Mucosa of descending colon (tissue), 3 donors: ENCODE data around the gene RANBP10. TPM values are rescaled to one million over a fixed set of nuclear protein-coding genes. Genes with fewer than 3 reads are reported as not detected.

Experiments
- ATAC-seq: fragments of 200-7000 bp; cut with Tn5 transposase; one replicate; pipeline ENCODE4 v1.9.1; 2020; ENCODE audit warnings: mild to moderate bottlenecking, moderate library complexity
- DNase-seq, 3 donors: peaks; one replicate each; pipeline ENCODE4 v3.0.0-alpha.2; 2020
- H3K36me3 ChIP-seq: fragments of 200-600 bp; one replicate; pipeline ENCODE4 v1.8.0; 2021; ENCODE audit warnings: low read depth, mild to moderate bottlenecking
- H3K4me1 ChIP-seq: fragments of 200-600 bp; one replicate; pipeline ENCODE4 v1.8.0; 2021; ENCODE audit warnings: low read depth, mild to moderate bottlenecking
- H3K4me3 ChIP-seq: fragments of 200-600 bp; one replicate; pipeline ENCODE4 v1.8.0; 2021; ENCODE audit warnings: mild to moderate bottlenecking
- H3K9me3 ChIP-seq: fragments of 200-600 bp; one replicate; pipeline ENCODE4 v1.8.0; 2021; ENCODE audit warnings: mild to moderate bottlenecking
- intact Hi-C, 2 donors: fragments of 100-400 bp; cut with DNase I in 1 of 2; cut with micrococcal nuclease in 1 of 2; formaldehyde crosslinking; loops; one replicate each; pipeline versions ENCODE4 v1.11.0 to v1.11.1; 2022; cut with DNase I, micrococcal nuclease
- total RNA-seq, 3 donors: library from RNA; stranded (reverse); fragmentation: NEBNext Ultra II Directional in 2 of 3; extraction: Animal tissue kit (Norgen Biotek cat#: 25700) in 2 of 3; gene quantifications; one replicate each; pipeline versions ENCODE4 v1.2.1 to v1.2.4, GENCODE V29; 2021 to 2023
- TF ChIP-seq, protein P1 (sequence below): fragments of 200-600 bp; IDR thresholded peaks from one replicate; pipeline ENCODE4 v1.8.0; 2022; ENCODE audit warnings: antibody characterized with exemption, mild to moderate bottlenecking
- donor health status: DM: no; HTN: no; CAD: no; lungs with moderate emphysema.
- donor health status: DM: no; HTN: no; CAD: no.
- donor health status: DM: no; HTN: yes; CAD: no.

The RANBP10 gene
- total RNA-seq, 3 donors from 2014 or later = 19.6 to 24.1 (median 20.6) TPM

DNA sequence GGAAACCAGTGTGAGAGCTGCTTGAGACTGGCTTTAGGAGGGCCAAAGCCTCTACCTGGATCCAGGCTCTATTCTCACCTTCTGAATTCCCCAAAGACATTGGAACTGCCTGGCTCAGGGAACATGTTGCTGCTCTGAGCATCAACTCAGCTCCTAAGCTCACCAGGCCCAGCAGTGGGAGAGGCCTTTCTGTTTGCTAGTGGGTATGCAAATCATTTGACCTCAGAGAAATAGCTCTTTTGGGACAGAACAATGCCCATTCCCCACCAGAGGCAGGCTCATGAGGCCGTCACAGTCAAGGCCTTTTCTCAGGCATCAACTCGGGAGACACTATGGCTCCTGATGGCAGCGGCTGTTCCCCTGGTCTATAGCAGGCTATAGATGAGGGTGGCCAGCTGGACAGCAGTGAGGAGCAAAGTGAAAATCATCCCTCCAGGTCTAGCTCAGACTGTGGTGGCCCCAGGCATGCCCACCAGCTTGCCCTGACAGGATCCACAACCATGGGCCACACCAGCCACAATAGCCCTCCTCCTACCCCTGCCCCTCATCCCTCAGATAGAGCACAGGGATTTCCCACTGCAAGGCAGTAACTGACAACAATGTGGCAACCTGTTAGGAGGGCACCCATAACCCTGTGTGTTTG is 56.8 kb downstream of the RANBP10 start:
- no peak for DNase-seq
- Histone ChIP-seq H3K36me3 (no peaks in the 10 kb centered on the region), H3K4me3 (no peak overlapping the region), H3K4me1 (peaks cover 4% of the 10 kb centered on the region), H3K9me3 (no peaks in the 10 kb centered on the region)
- intact Hi-C loops = no loop called here
- TF ChIP-seq, protein P1, sequence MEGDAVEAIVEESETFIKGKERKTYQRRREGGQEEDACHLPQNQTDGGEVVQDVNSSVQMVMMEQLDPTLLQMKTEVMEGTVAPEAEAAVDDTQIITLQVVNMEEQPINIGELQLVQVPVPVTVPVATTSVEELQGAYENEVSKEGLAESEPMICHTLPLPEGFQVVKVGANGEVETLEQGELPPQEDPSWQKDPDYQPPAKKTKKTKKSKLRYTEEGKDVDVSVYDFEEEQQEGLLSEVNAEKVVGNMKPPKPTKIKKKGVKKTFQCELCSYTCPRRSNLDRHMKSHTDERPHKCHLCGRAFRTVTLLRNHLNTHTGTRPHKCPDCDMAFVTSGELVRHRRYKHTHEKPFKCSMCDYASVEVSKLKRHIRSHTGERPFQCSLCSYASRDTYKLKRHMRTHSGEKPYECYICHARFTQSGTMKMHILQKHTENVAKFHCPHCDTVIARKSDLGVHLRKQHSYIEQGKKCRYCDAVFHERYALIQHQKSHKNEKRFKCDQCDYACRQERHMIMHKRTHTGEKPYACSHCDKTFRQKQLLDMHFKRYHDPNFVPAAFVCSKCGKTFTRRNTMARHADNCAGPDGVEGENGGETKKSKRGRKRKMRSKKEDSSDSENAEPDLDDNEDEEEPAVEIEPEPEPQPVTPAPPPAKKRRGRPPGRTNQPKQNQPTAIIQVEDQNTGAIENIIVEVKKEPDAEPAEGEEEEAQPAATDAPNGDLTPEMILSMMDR = no peak
- peak; percentile 14 for ATAC-seq

GRCh38 chr16:67748834-67749233 is 57.5 kb downstream of the RANBP10 start:
- ATAC-seq (peak; percentile 58), DNase-seq (no peak)

GRCh38 chr16:67746846-67747245 is 59.5 kb downstream of the RANBP10 start:
- TF ChIP-seq, protein P1 = no peak
- DNase-seq = no peak
- peaks cover 4% of the 10 kb centered on the region for H3K4me1 ChIP-seq
- ATAC-seq = no peak
- intact Hi-C loops = no loop called here
- no peaks in the 10 kb centered on the region for H3K36me3 ChIP-seq
- H3K4me3 ChIP-seq = no peak overlapping the region
- H3K9me3 ChIP-seq = no peaks in the 10 kb centered on the region

More at GRCh38 chr16:67748834-67749233, 57.5 kb downstream of the RANBP10 start:
- TF ChIP-seq, protein P1 = no peak
- Histone ChIP-seq H3K4me3 (no peak overlapping the region), H3K36me3 (no peaks in the 10 kb centered on the region), H3K4me1 (peaks cover 4% of the 10 kb centered on the region), H3K9me3 (no peaks in the 10 kb centered on the region)
- intact Hi-C loops = no loop called here

- ATAC-seq = no peak
- Histone ChIP-seq H3K4me3 (no peak overlapping the region), H3K4me1 (no peaks in the 10 kb centered on the region), H3K9me3 (no peaks in the 10 kb centered on the region), H3K36me3 (no peaks in the 10 kb centered on the region)
- intact Hi-C loops = no loop called here
- DNase-seq = no peak
- TF ChIP-seq, protein P1 = no peak
These were observed 65.2 kb downstream of the RANBP10 start for GRCh38 chr16:67741118-67741517.

DNA sequence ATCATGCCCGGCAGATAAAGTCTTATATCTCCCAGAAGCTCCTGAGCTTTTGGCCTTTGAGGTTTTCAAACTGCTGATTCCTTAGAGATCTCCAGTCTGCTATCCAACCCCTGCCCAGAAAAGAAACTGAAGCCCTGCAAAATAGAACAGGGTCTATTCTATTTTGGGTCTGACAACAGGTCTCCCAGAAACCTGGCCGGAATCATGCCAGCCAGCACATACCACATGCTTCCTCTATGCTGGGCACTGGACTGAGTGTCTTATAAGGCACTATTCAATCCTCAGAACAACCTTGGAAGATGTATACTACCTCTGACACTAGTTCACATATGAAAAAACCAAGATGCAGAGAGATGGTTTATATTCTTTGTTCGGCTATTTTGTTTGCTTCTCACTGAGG is 66.0 kb downstream of the RANBP10 start:
- Histone ChIP-seq H3K9me3 (no peaks in the 10 kb centered on the region), H3K4me1 (no peaks in the 10 kb centered on the region), H3K36me3 (no peaks in the 10 kb centered on the region), H3K4me3 (no peak overlapping the region)
- intact Hi-C loops = no loop called here
- ATAC-seq = no peak
- DNase-seq = no peak
- TF ChIP-seq, protein P1 = no peak
